HG03025 (cell line): Measurements from ENCODE around the gene EXOC6B.
"Not testable (repeated sequence)": the region's sequence is repeated elsewhere in the genome, so short reads cannot be mapped to it uniquely, and the experiment has no call there.

Experiments used
- ATAC-seq: cut with Tn5 transposase; IDR thresholded peaks from one replicate; pipeline ENCODE4 v1.9.1; 2021; ENCODE audit warnings: mild to moderate bottlenecking, moderate library complexity; ENCODE audit not compliant: unreplicated experiment, low FRiP score

Gene EXOC6B

DNA sequence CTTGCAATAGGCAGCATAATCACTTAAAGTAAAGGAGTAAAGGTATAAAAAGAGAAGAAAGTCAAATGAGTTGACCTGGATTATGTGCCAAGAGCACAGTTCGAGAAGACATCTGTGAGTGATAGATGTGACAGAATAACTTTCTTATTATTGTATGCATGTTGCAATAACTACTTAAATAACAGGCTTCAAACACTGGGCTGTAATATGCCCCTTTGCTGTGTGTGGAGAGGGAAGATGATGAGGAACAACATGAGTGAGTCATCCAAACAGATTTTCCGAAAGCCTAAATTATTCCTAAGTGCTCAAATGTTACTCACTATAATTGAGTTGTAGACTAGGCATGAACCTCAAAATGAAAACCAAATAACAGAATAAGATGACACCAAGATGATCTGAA, 328.1 kb downstream of the EXOC6B start:
- no peak for ATAC-seq

- ATAC-seq: no peak
These were observed 329.4 kb downstream of the EXOC6B start for GRCh38 chr2:72496479-72496878.

DNA sequence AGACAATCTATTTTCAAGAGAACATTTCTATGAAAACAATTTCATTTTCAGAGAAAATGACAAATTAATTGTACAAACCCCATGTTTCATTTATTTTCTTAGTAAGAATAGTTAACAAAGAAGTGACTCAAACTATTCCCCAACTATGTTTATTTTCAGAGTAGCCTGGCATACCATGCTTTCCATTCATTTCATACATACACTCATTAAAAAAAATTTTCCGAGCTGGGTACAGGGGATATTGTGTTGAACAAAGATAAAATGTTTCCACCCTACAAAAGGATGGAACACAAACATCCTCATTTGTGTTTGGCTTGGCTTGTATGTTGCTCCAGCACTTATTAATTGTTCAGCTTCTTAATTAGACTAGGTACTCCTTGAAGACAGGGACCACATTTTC, 331.4 kb downstream of the EXOC6B start:
- ATAC-seq: no peak

- not testable (repeated sequence) for ATAC-seq
These were observed 341.2 kb downstream of the EXOC6B start for GRCh38 chr2:72484622-72485021.

DNA sequence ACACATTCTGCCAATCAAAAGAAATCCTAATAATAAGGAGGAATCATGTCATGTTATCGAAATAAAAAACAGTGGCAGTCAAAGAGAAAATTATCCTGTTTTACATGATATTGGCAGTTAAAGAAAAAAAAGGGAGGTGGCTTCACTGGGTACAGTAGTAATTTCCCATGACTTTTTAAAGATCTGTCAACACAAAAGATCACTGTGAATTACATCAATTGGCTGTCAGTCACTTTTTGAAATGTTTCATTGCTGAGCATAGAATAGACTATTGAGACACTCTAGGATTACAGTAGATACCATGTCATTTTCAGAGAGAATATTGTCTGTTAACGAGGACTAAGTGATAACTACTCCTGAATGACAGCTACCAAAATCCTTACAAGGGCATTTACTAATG, 342.5 kb downstream of the EXOC6B start:
- ATAC-seq: no peak

DNA sequence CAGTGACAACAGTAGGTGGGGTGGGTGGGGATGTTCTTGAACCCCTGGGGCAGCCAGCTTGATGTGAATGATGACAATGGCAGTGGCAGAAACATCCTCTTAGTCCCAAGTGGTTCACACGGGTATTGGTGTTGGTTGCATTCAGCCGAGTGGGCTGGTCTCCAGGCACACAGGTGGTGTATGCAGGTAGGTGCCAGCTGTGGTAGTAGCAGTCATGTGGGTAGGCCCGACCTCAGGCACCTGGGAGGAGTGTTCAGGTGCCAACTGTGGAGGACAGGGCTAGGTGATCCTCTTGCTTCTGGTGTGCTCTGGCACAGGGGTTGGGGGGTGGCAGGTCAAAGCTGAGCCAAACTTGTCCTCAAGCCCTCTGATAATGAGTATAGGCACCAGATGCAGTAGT, 350.6 kb downstream of the EXOC6B start:
- ATAC-seq: no peak

- ATAC-seq: no peak
These were observed 367.9 kb downstream of the EXOC6B start for GRCh38 chr2:72457801-72458516.

GRCh38 chr2:72454189-72454588, 371.6 kb downstream of the EXOC6B start:
- no peak for ATAC-seq

GRCh38 chr2:72442270-72442669, 383.6 kb downstream of the EXOC6B start:
- no peak for ATAC-seq

DNA sequence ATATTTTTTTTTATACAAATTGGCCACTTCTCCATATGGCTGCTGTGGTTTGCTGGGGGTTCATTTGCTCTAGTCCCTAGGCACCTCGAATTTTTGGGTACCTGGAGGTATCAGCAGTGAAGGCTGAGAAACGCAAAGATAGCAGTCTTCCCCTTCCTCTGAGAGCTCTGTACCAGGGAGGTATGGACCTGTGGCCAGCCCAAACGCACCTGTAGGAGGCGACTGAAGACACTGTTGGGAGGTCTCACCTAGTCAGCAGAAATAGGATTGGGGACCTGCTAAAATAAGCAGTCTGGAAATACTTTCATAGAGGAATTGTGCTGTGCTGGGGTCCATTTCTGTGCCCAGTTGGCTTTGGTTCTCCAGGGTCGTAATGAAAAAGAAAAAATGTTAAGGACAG, 385.9 kb downstream of the EXOC6B start:
- no peak for ATAC-seq

DNA sequence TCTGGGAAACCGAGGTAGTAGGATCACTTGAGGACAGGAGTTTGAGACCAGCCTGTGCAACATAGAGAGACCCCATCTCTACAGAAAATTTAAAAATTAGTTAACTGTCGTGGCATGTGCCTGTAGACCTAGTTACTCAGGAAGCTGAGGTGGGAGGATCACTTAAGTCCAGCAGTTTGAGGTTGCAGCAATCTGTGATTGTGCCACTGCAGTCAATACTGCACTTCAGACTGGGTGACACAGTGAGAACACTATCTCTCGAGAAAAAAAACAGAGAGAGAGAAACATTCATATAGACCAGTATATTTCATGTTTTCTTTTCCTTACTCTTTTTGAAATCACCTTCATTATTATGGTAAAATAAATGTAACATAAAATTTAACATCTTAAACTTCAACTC, 387.5 kb downstream of the EXOC6B start:
- no peak for ATAC-seq

- no peak for ATAC-seq
These were observed 394.1 kb downstream of the EXOC6B start for GRCh38 chr2:72431737-72432136.

DNA sequence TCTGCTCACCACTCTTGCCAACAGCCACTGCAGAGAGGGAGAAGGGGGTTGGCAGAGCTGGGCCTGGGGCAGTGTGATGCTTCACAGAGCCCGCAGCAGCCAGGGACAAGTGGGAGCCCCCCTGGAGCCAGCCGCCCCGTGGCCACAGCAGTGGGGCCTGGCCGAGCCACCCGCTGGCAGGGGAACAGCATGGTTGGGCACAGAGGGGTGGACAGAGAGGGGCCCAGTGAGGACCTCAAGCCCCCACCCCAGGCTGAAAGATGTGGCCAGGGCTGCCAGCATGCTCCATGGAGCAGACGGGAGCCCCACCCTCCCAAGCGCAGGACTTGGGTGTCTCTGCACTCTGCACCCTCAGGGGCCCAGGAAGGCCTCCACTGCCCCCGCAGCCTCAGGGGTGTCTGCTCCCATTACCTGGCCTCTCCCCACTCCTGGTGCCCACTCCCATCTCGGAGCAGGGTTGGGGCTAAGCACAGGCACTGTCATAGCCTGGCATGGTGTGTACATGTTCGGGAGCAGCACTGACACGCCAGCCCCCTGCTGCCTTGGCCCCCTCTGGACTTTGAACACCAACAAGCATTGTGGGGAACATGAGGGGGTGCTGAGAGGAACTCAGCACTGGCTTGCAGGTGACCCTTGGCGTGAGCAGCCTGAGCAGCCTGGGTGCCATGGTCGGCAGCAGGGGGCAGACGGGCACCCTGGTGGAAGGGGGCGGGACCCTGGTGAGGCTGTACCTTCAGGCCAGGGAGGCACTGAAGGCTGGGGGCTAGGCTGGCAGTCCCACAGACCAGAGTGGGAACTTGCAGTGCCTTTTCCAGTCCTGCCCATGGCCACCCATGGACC, 398.6 kb downstream of the EXOC6B start:
- no peak for ATAC-seq

GRCh38 chr2:72425996-72426395, 399.8 kb downstream of the EXOC6B start:
- no peak for ATAC-seq

DNA sequence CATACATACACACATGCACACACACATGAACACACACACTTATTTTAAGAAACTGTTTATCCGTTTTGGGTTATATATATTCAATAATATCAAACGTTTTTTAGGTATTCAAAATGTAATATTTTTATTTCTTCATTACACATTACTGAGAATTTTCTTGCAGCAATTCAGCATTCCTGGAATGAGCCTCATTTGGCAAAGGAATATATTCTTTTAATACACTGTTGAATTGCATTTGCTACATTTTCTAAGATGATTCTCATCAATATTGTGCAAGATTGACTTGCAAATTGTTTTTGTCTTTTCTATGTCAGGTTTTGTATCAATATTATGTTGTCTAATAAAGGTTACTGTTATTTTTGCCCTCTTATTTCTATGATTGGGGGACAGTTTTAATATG, 402.1 kb downstream of the EXOC6B start:
- ATAC-seq: no peak

DNA sequence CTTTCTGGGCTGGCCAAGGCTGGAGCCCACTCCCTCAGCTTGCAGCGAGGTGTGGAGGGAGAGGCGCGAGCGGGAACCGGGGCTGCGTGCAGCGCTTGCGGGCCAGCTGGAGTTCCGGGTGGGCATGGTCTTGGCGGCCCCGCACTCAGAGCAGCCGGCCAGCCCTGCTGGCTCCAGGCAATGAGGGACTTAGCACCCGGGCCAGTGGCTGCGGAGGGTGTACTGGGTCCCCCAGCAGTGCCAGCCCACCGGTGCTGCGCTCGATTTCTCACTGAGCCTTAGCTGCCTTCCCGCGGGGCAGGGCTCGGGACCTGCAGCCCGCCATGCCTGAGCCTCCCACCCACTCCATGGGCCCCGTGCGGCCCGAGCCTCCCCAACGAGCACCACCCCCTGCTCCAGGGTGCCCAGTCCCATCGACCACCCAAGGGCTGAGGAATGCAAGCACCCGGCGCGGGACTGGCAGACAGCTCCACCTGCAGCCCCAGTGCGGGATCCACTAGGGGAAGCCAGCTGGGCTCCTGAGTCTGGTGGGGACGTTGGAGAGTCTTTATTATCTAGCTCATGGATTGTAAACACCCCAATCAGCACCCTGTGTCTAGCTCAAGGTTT, 404.0 kb downstream of the EXOC6B start:
- not testable (repeated sequence) for ATAC-seq

DNA sequence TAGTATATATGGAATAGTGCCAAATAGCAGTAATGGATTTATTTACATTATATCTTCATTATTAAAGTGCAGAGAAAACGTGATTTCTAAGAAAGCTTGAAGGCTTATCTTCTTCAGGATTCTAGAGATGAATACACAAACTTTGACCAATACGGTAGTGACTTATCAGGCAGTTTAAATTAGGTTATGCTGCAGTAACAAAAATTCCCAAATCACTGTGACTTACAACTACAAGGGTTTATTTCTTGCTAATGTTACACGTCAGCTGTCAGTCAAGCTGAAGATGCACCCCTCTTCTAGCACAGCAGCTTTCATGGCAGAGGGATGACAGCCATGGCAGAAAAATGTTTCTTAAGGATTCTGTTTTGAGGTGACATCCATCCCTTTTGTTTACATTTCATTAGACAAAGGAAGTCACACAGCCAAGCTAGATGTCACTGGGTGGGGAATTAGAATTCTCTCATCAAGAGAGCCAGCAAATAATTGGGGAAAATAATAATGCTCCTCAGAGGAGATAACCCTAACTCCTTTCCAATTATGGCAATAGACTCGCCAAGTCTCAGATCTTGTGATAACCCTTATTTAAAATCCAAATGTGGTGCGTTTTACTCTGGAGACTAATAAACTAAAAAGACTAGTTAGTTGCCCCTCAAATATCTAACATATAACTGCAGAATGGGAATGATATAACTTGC, 409.9 kb downstream of the EXOC6B start:
- ATAC-seq: no peak

GRCh38 chr2:72415241-72415661, 410.6 kb downstream of the EXOC6B start:
- ATAC-seq: no peak

GRCh38 chr2:72414137-72414760, 411.6 kb downstream of the EXOC6B start:
- no peak for ATAC-seq

DNA sequence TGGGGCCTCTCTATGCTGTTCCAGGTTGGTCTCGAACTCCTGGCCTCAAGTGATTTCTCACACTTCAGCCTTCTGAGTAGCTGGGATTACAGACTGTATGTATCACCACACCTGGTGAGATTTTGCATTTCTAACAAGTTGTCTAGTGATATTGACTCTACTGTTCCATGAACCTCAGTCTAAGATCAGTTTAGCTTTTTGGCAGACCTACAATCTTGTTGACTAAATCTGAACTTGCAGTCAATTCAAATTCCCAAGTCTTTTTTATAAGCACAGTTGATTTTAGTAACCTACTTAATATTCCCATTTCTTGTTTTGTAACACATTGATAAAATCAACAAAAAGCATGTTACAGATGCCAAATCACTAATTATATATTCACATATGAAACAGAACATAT, 412.1 kb downstream of the EXOC6B start:
- no peak for ATAC-seq
